Astrocyte of the hippocampus (primary cell): ENCODE data around the gene MRPL33.
"Not testable (repeated sequence)": the region's sequence is repeated elsewhere in the genome, so short reads cannot be mapped to it uniquely, and the experiment has no call there.

Experiments used
- DNase-seq: peaks from one replicate; pipeline ENCODE4 v3.0.0; 2011; ENCODE audit warnings: low read depth, low spot score

MRPL33 gene

GRCh38 chr2:27741673-27742072 is 29.8 kb upstream of the MRPL33 start:
- DNase-seq: no peak

DNA sequence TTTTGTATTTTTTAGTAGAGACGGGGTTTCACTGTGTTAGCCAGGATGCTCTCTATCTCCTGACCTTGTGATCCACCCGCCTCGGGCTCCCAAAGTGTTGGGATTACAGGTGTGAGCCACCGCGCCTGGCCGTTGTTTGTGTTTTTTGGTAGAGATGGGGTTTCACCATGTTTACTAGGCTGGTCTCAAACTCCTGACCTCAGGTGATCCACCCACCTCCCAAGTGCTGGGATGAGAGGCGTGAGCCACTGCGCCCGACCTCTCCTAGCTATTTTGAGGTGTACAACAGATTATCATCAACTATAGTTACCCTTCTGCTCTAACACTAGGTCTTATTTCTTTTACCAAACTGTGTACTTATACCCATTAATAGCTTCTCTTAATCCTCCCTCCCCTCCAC is 28.9 kb upstream of the MRPL33 start:
- no peak for DNase-seq

GRCh38 chr2:27745494-27745893 is 26.0 kb upstream of the MRPL33 start:
- DNase-seq: not testable (repeated sequence)

- no peak for DNase-seq
Observed at GRCh38 chr2:27746325-27746724, 25.2 kb upstream of the MRPL33 start.

DNA sequence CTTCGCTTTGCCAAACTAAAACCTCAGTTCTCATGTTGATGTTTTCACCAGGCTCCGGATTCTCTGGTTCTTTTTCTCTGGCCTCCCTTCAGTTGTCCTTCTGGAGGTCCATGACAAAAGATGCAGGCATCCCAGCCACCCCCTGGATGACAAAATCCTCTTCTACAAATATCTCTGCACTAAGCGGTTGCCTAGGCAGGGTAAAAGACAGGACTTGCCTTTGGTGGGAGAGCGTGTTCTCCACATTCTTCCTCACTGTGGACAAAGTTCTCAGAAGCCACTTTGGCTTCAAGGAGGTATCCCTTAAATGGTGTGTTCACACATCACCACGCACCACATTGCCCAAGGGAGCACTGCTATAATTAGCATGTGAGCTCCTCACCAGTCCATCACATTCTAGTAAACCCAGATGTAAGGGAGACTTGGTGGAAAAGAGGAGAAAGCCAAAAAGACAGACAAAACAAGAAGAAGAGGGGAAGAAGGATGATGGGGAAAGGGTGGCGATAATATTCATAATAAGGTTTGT is 23.6 kb upstream of the MRPL33 start:
- no peak for DNase-seq

DNA sequence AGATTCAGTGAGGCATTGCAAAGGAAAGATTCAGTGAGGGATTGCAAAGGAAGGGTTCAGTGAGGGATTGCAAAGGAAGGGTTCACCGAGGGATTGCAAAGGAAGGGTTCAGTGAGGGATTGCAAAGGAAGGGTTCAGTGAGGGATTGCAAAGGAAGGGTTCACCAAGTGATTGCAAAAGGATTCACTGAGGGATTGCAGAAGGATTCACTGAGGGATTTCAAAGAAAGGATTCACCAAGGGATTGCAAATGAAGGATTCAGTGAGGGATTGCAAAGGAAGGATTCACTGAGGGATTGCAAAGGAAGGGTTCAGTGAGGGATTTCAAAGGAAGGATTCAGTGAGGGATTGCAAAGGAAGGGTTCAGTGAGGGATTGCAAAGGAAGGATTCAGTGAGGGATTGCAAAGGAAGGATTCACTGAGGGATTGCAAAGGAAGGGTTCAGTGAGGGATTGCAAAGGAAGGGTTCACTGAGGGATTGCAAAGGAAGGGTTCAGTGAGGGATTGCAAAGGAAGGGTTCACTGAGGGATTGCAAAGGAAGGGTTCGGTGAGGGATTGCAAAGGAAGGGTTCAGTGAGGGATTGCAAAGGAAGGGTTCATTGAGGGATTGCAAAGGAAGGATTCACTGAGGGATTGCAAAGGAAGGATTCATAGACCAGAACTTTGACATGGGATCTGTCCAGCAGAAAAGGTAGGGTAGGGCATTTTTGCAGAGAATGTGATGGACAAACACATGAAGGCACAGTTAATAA is 22.5 kb upstream of the MRPL33 start:
- DNase-seq: not testable (repeated sequence)

DNA sequence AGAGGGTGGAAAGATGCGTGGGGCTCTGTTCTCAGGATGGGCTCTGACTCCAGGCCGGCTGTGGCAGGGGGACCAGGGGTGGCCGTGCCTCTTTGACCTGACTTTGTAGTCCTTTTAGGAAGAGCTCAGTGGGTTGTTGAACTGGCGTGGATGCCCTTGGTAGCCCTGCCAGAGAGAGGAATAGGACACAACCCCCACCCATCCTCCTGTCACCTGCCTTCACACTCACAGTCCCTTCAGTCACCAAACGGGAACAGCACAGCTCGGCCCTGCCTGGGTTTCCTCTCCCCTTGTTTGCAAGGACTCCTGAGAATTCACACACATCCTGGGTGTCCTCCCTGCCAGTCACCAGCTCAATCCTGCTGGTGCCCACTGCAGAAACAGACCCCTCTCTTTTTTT is 20.1 kb upstream of the MRPL33 start:
- DNase-seq: no peak

DNA sequence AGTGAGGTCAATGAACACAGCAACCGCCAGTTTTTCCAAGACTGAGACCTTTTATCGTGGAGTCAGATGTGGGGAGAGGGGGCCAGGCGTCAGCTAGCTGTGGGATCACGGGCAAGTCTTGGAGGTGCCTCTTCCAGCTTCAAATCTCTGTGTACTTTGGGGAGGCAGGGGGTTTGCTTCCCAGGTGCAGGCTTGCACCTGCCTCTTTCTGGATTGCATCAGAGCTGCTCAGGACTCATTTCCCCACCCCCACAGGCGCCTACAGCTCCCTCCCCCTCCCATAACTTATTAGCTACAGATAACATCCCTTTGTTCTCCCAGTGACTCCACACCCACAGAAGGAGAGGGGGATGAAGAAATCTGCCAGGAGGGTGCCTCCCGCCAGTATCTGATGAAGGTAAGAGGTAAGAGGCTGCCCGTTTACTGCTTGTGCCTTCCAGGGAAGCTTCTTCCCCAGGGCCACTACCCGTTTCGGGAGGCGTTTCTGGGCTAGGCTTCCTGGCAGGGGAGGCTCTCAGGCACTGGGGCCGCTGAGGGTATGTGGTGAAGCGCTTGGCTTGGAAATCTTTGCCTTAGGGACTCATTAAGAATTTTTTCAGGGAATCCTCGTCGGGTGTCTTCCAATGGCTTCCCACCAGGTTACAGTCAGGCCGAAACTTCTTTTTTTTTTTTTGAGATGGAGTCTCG is 18.8 kb upstream of the MRPL33 start:
- no peak for DNase-seq

GRCh38 chr2:27754138-27754588 is 17.4 kb upstream of the MRPL33 start:
- DNase-seq: peak; percentile 92

DNA sequence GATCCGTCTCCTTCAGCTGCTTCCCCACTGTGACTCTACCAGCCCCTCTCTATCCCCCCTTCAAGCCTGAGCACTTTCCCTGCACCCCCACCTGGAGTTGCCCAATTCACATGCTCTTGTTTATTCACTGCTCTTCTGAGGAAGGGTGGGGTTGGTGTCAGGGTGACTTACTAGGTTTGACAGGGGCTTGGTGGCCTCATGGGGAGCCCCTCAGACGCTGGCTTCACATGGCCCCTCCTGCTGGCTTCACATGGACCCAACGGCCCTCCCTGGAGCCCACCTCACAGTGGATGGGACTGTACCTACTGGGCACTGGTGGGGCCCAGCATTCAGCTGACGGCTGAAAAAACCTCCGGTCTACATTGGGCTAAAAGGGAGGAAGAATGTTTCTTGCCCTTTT is 16.7 kb upstream of the MRPL33 start:
- no peak for DNase-seq

GRCh38 chr2:27756091-27756490 is 15.4 kb upstream of the MRPL33 start:
- no peak for DNase-seq

GRCh38 chr2:27756544-27757498 is 14.7 kb upstream of the MRPL33 start:
- DNase-seq: no peak

DNA sequence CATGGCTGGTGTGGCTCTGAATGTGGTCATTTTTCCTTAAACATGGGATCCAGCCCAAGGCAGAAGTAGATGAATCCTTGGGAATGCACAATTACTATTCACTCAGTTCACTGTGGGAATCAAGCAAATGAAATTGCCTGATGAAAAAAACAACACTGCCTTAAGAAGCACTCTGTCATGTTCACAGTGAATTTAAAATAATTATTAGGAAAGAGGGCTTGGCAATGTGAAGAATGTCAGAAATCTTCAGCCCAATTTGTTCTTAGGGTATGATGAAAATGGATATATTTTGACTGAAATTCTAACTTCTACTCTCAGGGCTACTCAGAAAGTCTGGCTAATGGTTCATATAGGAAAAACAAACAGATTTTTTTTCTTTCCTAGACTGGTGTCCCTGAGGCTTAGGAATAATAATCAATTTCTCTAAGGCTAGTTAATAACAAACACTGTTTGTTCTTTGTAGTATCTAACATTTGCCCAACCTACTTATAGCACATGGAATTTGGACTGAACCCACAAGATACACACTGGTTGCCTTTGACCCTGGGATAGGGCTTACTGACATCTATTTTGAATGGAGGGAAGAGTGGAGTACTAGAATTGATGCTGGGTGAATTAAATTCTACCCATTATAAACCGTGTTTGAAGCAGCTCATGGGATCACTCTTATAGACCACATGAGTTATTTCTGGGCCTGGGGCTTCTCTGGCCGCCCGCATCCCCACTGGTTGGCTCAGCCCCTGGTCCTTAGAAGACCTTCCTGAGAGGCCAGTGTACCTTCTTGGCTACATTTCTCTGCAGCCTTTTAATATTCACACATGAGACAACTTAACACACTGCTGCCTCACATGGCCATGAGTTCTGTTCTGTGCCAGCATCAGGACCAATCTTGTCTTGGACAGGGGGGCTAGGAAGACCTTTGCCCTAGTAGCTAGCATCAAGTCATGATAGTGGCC is 8.3 kb upstream of the MRPL33 start:
- peak; percentile 44 for DNase-seq

- DNase-seq: no peak
Observed at GRCh38 chr2:27763907-27764267, 7.6 kb upstream of the MRPL33 start.

- DNase-seq: not testable (repeated sequence)
Observed at GRCh38 chr2:27764526-27764925, 7.0 kb upstream of the MRPL33 start.

DNA sequence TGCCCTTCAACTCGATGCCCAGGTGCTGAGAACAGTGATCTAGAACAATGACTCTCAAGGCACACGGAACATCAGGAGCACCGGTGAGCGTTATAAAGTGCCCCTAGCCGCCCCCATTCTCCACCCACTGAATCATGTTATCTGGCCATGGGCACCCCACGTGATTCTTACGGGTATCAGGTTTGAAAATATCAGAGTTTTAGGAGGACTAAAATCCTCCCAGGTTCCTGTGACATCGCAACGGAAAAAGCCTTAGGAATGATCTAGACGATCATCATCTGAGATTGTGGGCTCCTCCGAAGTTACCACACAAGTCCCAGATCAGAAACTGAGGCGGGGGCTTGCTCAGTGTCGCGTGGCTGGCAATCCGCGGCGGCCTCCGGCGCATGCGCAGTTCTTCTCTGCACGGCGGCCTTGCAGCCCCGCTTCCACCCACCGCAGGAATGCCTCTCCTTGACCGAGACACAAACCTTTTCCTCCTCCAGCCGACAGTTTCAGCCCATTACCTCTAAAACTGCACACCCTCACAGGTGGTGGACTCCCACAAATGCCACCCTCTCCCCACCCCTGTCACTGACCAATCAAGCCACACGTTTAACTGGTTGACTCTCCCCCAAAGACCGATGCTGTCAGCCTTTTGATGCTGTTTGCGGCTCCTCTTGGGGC is 5.8 kb upstream of the MRPL33 start:
- peak; percentile 66 for DNase-seq

- no peak for DNase-seq
Observed at GRCh38 chr2:27766287-27766661, 5.2 kb upstream of the MRPL33 start.

GRCh38 chr2:27771202-27771547 is 344 bp upstream of the MRPL33 start:
- DNase-seq: no peak

DNA sequence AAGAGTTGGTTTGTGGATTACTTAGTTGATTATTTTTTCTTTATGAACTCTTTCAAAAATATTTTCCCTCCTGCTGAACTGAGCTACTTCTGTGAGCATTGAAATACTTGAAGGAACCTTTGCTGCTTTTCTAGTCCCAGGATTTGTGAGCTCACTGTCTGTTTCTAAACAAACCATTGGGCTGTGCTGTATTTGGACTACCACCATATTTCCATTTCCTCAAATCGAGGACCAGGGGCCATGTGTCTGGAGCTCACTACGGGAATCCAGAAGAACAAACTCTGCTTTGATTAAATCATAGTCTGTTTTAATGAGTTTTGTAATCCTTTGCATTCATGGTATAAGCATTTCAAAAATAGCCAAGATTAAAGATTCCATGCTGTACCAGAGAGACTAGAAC is 1.3 kb downstream of the MRPL33 start:
- no peak for DNase-seq

DNA sequence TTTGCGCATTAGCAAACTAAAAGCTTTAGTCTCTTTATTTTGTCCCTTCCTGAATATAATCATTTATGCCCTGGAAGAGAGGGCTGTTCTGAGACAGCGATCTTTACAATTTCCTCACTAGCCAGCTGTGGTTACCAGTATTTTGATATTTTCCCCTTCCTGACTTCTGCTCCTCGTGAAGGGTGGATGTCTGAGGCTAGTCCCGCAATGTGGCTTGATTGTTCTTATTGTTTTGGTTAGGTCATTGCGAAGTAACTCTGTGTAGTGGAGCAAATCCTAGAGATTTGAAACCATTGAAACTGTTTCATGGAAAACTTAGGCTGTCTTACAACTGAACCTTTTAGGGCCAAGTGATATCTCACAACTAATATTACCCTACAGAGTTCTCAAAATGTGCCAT is 2.4 kb downstream of the MRPL33 start:
- no peak for DNase-seq
